Parathyroid adenoma (tissue), 2 donors: Measurements from ENCODE around the gene ST6GALNAC4.

ENCODE experiments used
- H2AFZ ChIP-seq: fragments of 300-600 bp; sonication (generic); one replicate; pipeline ENCODE4 v1.7.0; 2017; ENCODE audit warnings: antibody characterized with exemption, mild to moderate bottlenecking
- H3K27ac ChIP-seq: fragments of 300-600 bp; sonication (generic); one replicate; pipeline ENCODE4 v1.7.0; 2017
- H3K27me3 ChIP-seq: fragments of 300-600 bp; sonication (generic); one replicate; pipeline ENCODE4 v1.7.0; 2017; ENCODE audit warnings: low read length; ENCODE audit not compliant: control insufficient read depth, insufficient read depth
- H3K36me3 ChIP-seq: fragments of 300-600 bp; sonication (generic); one replicate; pipeline ENCODE4 v1.7.0; 2017; ENCODE audit warnings: low read length; ENCODE audit not compliant: control insufficient read depth, insufficient read depth
- H3K4me1 ChIP-seq: fragments of 300-600 bp; sonication (generic); one replicate; pipeline ENCODE4 v1.7.0; 2017; ENCODE audit warnings: control low read depth
- H3K4me2 ChIP-seq: fragments of 300-600 bp; sonication (generic); one replicate; pipeline ENCODE4 v1.7.0; 2017; ENCODE audit warnings: low read length
- H3K4me3 ChIP-seq: fragments of 300-600 bp; sonication (generic); one replicate; pipeline ENCODE4 v1.7.0; 2017; ENCODE audit warnings: low read depth, low read length
- H3K79me2 ChIP-seq: fragments of 300-600 bp; sonication (generic); one replicate; pipeline ENCODE4 v1.7.0; 2017; ENCODE audit warnings: control low read depth
- H3K9ac ChIP-seq: fragments of 300-600 bp; sonication (generic); one replicate; pipeline ENCODE4 v1.7.0; 2017; ENCODE audit warnings: mild to moderate bottlenecking
- H3K9me3 ChIP-seq: fragments of 300-600 bp; sonication (generic); one replicate; pipeline ENCODE4 v1.7.0; 2017; ENCODE audit warnings: low read length; ENCODE audit not compliant: control insufficient read depth
- CTCF ChIP-seq: fragments of 300-600 bp; sonication (generic); IDR thresholded peaks from one replicate; pipeline ENCODE4 v1.7.0; 2017; ENCODE audit warnings: antibody characterized with exemption, mild to moderate bottlenecking
- donor health status: primary hyperparathyroidism.

The ST6GALNAC4 gene

DNA sequence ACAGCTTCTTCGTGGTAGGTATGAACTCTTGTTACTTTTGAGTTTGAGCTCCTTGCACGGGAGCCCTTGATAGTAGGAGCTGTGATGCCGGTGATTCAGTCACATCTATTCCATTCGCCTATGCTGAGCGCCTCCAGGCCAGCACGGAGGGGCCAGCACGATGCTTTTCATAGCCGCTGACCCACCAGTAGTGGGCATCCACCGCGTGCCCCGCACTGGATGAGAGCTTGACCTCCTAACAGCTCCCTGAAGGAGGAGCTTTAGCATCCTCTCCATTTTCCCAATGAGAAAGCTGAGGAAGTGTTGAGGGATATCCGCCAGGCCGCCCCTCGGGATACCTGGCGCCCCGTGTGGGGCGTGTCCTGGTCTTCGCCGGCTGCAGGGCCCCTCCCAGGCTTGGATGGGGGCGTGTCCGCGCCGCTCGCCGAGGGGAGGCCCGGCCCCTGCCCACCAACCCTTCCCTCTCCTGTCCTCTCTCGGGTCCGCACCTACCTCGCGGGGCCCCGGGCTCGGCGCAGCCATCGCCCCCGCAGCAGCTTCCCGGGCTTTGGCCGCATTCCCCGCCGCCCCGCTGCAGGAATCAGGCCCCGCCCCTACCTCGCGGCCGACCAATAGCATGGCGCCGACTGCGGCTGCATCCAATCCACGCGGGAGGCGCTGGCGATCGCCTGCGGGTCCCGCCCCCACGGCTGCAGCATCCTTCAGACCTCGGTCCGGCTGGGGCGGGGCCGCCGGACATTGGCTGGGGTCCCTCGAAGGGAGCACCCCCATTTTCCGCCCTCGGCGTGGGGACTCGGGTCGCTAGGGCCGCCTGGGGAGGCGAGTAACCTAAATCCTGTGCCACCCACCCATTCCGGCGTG, 13.6 kb upstream of the ST6GALNAC4 start, which contains the start of gene PIP5KL1:
Gene PIP5KL1, minus strand, starts transcription at position 547 of the 861 bp plus-strand sequence. Its CDS starts 25 bp downstream, at position 522.
- no peak within 1 kb of the TSS for H3K27ac ChIP-seq
- H3K36me3 ChIP-seq: no peaks in the 10 kb centered on the region
- no peaks in the 10 kb centered on the region for H3K79me2 ChIP-seq
- no peaks in the 10 kb centered on the region for H3K9me3 ChIP-seq
- H3K9ac ChIP-seq: no peak within 1 kb of the TSS
- no peaks in the 10 kb centered on the region for H3K27me3 ChIP-seq
- no peak for TF ChIP-seq CTCF
- peaks cover 5% of the 10 kb centered on the region for H3K4me1 ChIP-seq
- peak within 1 kb of the TSS; percentile 42 for H2AFZ ChIP-seq
- peak within 1 kb of the TSS; percentile 54 for H3K4me3 ChIP-seq
- H3K4me2 ChIP-seq: peak within 1 kb of the TSS; percentile 77

- H3K4me1 ChIP-seq: peaks cover 5% of the 10 kb centered on the region
- H2AFZ ChIP-seq: no peak overlapping the region
- H3K4me2 ChIP-seq: no peak overlapping the region
- H3K79me2 ChIP-seq: no peaks in the 10 kb centered on the region
- no peak for TF ChIP-seq CTCF
- H3K4me3 ChIP-seq: no peak overlapping the region
- no peak overlapping the region for H3K27ac ChIP-seq
- no peak overlapping the region for H3K9ac ChIP-seq
- no peaks in the 10 kb centered on the region for H3K9me3 ChIP-seq
- no peaks in the 10 kb centered on the region for H3K27me3 ChIP-seq
- no peaks in the 10 kb centered on the region for H3K36me3 ChIP-seq
These were observed 12.8 kb upstream of the ST6GALNAC4 start for GRCh38 chr9:127929625-127929979.

- Histone ChIP-seq H3K9ac (no peak overlapping the region), H3K4me3 (no peak overlapping the region), H3K79me2 (no peaks in the 10 kb centered on the region), H3K27ac (no peak overlapping the region), H3K4me1 (peaks cover 5% of the 10 kb centered on the region), H3K27me3 (no peaks in the 10 kb centered on the region), H2AFZ (peak overlapping the region; percentile 1), H3K36me3 (no peaks in the 10 kb centered on the region), H3K9me3 (no peaks in the 10 kb centered on the region), H3K4me2 (no peak overlapping the region)
- no peak for TF ChIP-seq CTCF
These were observed 12.1 kb upstream of the ST6GALNAC4 start for GRCh38 chr9:127928676-127929624.

DNA sequence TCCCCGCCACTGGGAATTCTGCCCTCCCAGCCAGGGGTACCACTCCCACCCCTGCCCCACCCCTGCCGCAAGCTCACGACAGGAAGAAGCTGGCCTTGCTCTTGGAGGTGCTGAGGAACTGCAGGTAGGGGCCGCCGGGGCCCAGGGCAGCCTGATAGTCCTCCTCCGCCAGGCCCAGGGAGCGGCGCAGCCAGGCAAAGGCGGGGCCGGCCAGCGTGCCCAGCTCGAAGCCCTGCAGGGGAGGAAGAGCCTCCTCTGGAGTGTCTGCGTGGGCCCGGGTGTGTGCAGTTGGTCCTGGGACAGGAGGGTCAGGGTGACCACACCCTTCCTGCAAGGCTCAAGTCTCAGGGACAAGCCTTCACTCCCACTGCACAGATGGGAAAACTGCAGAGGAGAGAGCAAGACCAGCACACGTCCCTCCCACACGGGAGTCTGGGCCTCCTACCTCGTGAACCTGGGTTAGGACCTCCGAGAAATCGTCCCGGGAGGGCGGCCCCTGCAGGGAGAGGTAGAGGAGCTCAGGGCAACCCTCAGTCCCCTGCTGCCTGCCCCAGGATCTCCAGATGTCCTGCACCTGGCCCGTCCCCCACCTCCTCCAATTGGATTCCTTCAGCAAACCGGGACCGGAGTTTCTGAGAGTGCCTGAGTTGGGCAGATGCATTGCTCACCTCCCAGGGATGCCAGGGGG, 11.3 kb upstream of the ST6GALNAC4 start:
- Histone ChIP-seq H3K4me1 (peaks cover 5% of the 10 kb centered on the region), H3K27me3 (no peaks in the 10 kb centered on the region), H3K9me3 (no peaks in the 10 kb centered on the region), H3K79me2 (no peaks in the 10 kb centered on the region), H3K4me2 (peak overlapping the region; percentile 62), H2AFZ (peak overlapping the region; percentile 50), H3K4me3 (no peak overlapping the region), H3K9ac (no peak overlapping the region), H3K27ac (no peak overlapping the region), H3K36me3 (no peaks in the 10 kb centered on the region)
- TF ChIP-seq CTCF: no peak
